ENCODE data around the gene MVB12B. TPM values are rescaled to one million over a fixed set of nuclear protein-coding genes. Genes with fewer than 3 reads are reported as not detected.
A peak's percentile ranks its signal among the peaks of the same experiment; 100 is the strongest.
"Not testable (repeated sequence)": the region's sequence is repeated elsewhere in the genome, so short reads cannot be mapped to it uniquely, and the experiment has no call there.

Gene MVB12B
- 1 to 10 TPM; 7.9 to 9.5 TPM for total RNA-seq

DNA sequence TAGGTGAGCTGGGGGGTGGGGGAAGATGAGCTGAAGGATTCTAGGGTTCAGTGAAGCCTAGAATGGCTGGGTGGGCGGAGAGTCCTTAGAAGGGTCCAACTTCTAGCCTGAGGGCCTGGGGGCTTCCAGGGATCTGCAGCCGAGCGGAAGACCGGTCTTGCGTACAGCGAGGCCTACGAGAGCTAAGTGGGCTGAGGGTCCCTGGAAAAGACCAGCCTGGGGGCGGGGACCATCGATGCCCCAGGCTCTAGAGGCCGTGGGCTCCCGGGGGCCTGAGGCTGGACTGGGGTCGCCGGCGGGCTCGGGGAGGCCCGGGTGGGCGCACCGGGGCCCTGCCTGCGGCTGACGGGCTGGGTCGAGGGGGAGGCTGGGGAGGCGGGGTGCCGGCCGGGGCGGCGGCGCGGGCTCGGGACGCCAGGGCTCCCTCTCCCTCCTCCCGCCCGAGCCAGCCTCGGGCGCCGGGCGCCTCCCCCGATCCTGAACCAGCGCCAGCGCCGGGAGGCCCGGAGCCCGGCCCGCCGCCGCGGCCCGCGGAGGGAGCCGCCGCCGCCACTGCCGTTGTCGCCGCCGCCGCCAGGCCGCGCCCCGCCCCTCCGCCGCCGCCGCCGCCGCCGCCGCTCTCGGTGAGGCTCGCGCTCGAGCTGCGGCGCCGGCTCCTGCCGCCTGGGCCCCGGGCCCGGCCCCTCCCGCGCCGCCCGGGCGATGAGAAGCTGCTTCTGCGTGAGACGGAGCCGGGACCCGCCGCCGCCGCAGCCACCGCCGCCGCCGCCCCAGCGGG, at the start of gene MVB12B:
TSS of gene MVB12B (plus strand) at position 602 of the 778 bp plus-strand sequence. CDS start at position 703, 101 bp downstream.
- peaks cover 37% of the 10 kb centered on the region for H3K4me1 Mint-ChIP-seq
- H3K36me3 Mint-ChIP-seq = peaks cover 7% of the 10 kb centered on the region
- H3K27ac Mint-ChIP-seq = peak within 1 kb of the TSS; percentile 83
- peak; percentile 67 for DNase-seq
- H3K27me3 Mint-ChIP-seq = no peaks in the 10 kb centered on the region
- H3K9me3 Mint-ChIP-seq = peaks cover 8% of the 10 kb centered on the region
- H3K4me3 Mint-ChIP-seq = peak within 1 kb of the TSS; percentile 83

- H3K9me3 Mint-ChIP-seq = peaks cover 4% of the 10 kb centered on the region
Observed at GRCh38 chr9:126283799-126284465, 42.7 kb upstream of the MVB12B start.

GRCh38 chr9:126285652-126286051, 41.0 kb upstream of the MVB12B start:
- H3K4me1 Mint-ChIP-seq, H3K4me3 Mint-ChIP-seq, H3K36me3 Mint-ChIP-seq, H3K27ac Mint-ChIP-seq, H3K9me3 Mint-ChIP-seq, DNase-seq, H3K27me3 Mint-ChIP-seq: not testable (repeated sequence)

More at GRCh38 chr9:126283799-126284465, 42.7 kb upstream of the MVB12B start:
- Mint-ChIP-seq H3K36me3 (no peaks in the 10 kb centered on the region), H3K27ac (no peak overlapping the region), H3K4me3 (no peak overlapping the region), H3K27me3 (peaks cover 4% of the 10 kb centered on the region), H3K4me1 (no peaks in the 10 kb centered on the region)
- DNase-seq = no peak

- Mint-ChIP-seq H3K27ac (no peak overlapping the region), H3K27me3 (no peaks in the 10 kb centered on the region), H3K36me3 (no peaks in the 10 kb centered on the region), H3K9me3 (no peaks in the 10 kb centered on the region), H3K4me1 (no peaks in the 10 kb centered on the region), H3K4me3 (no peak overlapping the region)
- no peak for DNase-seq
Observed at GRCh38 chr9:126287166-126287866, 39.3 kb upstream of the MVB12B start.

DNA sequence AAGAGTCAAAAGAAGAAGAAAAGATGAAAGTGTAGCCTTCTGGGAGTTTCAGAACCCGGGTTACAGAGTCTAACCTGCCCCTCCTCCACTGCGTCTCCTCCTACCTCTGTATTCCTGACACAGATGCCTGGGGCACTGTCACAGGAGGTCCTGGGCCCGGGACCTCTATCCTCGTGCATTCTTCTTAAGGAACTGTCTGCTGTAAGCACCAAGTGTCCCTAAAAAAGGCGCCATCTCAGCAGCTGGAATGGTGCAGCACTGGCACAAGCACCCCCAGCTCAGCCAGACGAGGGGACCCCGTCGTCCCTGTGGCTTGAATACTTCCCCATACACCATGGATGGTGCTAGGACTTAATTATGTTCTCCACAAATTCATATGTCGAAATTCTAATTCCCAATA, 35.8 kb upstream of the MVB12B start:
- no peak overlapping the region for H3K4me3 Mint-ChIP-seq
- no peaks in the 10 kb centered on the region for H3K36me3 Mint-ChIP-seq
- H3K27me3 Mint-ChIP-seq = no peaks in the 10 kb centered on the region
- H3K4me1 Mint-ChIP-seq = no peaks in the 10 kb centered on the region
- no peak for DNase-seq
- no peak overlapping the region for H3K27ac Mint-ChIP-seq
- no peaks in the 10 kb centered on the region for H3K9me3 Mint-ChIP-seq

DNA sequence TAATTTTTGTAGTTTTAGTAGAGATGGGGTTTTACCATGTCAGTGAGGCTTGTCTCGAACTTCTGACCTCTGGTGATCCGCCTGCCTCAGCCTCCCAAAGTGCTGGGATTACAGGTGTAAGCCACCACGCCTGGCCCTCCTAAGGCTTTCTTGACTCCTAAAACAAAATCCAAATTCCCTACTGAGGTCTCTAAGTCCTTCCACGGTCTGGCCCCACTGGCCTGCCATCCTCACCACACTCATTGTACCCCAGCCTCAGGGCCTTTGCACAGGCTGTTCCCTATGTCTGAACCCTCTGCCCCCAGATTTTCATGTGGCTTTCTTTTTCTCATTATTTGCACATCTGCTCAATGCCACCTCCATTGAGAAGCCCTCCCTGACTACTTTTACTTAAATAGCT, 34.7 kb upstream of the MVB12B start:
- no peaks in the 10 kb centered on the region for H3K27me3 Mint-ChIP-seq
- H3K27ac Mint-ChIP-seq = no peak overlapping the region
- no peak for DNase-seq
- no peaks in the 10 kb centered on the region for H3K4me1 Mint-ChIP-seq
- no peak overlapping the region for H3K4me3 Mint-ChIP-seq
- H3K36me3 Mint-ChIP-seq = no peaks in the 10 kb centered on the region
- H3K9me3 Mint-ChIP-seq = no peaks in the 10 kb centered on the region

DNA sequence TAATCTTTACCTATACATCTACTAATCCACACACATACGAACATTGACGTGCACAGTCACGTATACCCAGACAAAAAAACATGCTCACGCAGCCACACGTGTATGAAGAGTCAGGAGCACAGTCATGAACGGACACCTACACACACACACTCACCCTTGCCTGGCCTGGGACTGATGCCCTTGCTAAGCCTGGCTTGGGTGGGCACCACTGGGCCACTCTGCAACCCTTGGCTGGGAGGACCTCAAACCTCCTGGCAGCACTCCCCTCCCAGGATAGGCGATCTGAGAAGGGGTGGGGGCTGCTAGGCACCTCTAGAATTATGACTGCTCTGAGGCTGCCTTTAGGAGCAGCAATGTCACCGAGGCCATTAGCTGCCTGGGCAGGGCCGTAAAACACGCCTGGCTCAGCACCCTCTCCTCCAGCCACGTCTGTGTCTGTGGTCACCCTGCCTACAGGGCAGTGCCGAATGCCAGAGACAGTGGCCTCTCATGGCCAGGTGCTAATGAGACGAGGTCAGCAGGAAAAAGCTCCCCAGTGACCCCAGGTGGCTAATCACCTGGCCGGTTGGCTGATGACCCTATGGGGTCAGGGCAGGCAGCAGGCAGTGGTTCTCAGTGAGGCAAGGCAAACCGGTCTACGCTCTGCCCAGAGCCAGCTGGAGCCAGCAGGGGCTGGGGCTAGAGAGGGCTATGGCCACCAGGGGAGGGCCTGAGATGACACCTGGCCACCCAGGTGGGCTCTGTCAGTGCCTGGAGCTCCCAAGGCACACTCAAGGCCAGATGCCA, 33.7 kb upstream of the MVB12B start:
- Mint-ChIP-seq H3K27ac (no peak overlapping the region), H3K36me3 (no peaks in the 10 kb centered on the region), H3K27me3 (no peaks in the 10 kb centered on the region), H3K4me3 (no peak overlapping the region), H3K9me3 (no peaks in the 10 kb centered on the region), H3K4me1 (no peaks in the 10 kb centered on the region)
- no peak for DNase-seq

DNA sequence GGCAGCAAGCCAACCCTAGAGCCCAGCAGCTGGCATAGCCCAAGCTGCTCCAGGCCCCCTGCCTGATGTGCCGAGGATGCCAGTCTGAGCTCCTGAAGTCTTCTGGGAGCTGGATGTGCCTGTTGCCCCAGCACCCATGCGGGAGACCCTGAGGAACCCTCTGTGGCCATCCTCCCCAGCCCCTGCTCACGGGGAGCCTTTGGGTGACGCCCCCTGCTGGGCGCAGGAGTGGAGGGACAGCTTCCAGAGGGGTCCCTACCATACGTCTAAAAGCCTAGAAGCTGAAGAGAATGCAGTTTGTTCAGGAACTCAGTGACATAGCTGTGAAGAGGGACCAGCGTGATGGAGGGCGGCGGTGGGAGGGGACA, 33.1 kb upstream of the MVB12B start:
- Mint-ChIP-seq H3K36me3 (no peaks in the 10 kb centered on the region), H3K4me3 (no peak overlapping the region), H3K9me3 (no peaks in the 10 kb centered on the region), H3K27me3 (no peaks in the 10 kb centered on the region), H3K4me1 (no peaks in the 10 kb centered on the region), H3K27ac (no peak overlapping the region)
- DNase-seq = no peak

- no peak overlapping the region for H3K4me3 Mint-ChIP-seq
- DNase-seq = no peak
- no peak overlapping the region for H3K27ac Mint-ChIP-seq
- H3K36me3 Mint-ChIP-seq = no peaks in the 10 kb centered on the region
- H3K4me1 Mint-ChIP-seq = no peaks in the 10 kb centered on the region
- no peaks in the 10 kb centered on the region for H3K9me3 Mint-ChIP-seq
- H3K27me3 Mint-ChIP-seq = no peaks in the 10 kb centered on the region
Observed at GRCh38 chr9:126294331-126295081, 32.1 kb upstream of the MVB12B start.

DNA sequence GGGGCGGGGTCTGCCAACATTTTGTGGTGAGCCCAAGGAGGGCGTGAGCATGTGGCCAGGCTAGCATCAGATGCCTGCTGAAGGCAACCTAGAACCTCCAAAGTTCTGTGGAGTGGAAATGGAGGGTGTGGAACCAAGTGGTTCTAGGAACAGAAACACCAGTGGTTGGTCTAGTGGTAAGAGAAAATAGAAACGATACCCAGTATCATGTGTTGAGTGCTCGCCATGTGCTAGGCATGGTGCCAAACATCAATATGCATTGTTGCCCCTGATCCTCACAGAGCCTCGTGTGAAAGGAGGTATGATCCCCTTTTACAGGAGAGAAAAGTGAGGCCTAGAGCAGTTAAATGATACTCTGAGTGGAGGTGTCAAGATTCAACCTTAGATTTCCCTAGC, 31.5 kb upstream of the MVB12B start:
- no peak overlapping the region for H3K27ac Mint-ChIP-seq
- H3K27me3 Mint-ChIP-seq = no peaks in the 10 kb centered on the region
- DNase-seq = no peak
- no peaks in the 10 kb centered on the region for H3K4me1 Mint-ChIP-seq
- H3K36me3 Mint-ChIP-seq = no peaks in the 10 kb centered on the region
- no peak overlapping the region for H3K4me3 Mint-ChIP-seq
- H3K9me3 Mint-ChIP-seq = no peaks in the 10 kb centered on the region

DNA sequence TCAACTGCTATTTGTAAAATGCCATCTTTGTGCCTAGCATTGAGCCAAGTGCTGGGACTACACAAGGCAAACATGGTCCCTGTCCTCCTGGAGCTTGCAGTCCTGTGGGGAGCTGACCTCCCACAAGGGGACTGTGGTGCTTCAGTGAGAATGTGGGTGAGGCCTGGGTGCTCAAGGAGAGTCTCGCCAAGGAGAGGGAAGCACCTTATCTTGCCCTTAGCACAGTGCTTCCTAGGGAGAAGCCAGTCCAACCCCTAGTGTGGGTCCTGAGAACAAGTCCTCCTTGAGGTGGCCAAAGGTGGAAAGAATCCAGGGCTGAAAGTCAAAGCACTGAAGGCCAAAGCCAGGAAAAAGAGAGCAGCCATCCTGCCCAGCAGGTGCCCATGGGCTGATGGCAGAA, 31.1 kb upstream of the MVB12B start:
- Mint-ChIP-seq H3K4me1 (no peaks in the 10 kb centered on the region), H3K9me3 (no peaks in the 10 kb centered on the region), H3K36me3 (no peaks in the 10 kb centered on the region), H3K27ac (no peak overlapping the region), H3K4me3 (no peak overlapping the region), H3K27me3 (no peaks in the 10 kb centered on the region)
- DNase-seq = no peak

- H3K4me1 Mint-ChIP-seq = no peaks in the 10 kb centered on the region
- no peak overlapping the region for H3K4me3 Mint-ChIP-seq
- DNase-seq = no peak
- H3K9me3 Mint-ChIP-seq = no peaks in the 10 kb centered on the region
- H3K36me3 Mint-ChIP-seq = no peaks in the 10 kb centered on the region
- H3K27ac Mint-ChIP-seq = no peak overlapping the region
- no peaks in the 10 kb centered on the region for H3K27me3 Mint-ChIP-seq
Observed at GRCh38 chr9:126295936-126296600, 30.6 kb upstream of the MVB12B start.

GRCh38 chr9:126296687-126297086, 29.9 kb upstream of the MVB12B start:
- Mint-ChIP-seq H3K27me3 (no peaks in the 10 kb centered on the region), H3K36me3 (no peaks in the 10 kb centered on the region), H3K9me3 (no peaks in the 10 kb centered on the region), H3K4me1 (no peaks in the 10 kb centered on the region), H3K4me3 (no peak overlapping the region), H3K27ac (no peak overlapping the region)
- no peak for DNase-seq

DNA sequence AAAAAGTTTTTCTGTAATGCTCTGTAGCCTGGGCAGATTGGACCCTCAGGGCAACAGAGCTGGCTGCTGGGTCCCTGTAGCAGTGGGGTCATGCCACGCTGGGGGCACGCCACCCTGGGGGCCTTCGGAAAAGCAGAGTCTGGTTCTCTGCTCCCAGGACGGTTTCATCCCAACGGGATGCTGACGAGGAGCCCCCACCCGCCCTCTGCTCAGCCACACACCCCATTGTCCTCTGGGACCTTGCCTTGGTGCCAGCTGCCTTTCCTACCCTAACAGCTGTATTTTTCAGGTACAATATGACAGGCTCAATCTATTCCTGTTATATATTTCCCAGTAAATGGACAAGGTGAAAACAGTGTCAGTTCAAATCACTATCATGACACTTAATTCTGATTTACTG, 29.0 kb upstream of the MVB12B start:
- Mint-ChIP-seq H3K4me1 (peaks cover 2% of the 10 kb centered on the region), H3K36me3 (no peaks in the 10 kb centered on the region), H3K4me3 (no peak overlapping the region), H3K9me3 (no peaks in the 10 kb centered on the region), H3K27ac (no peak overlapping the region), H3K27me3 (no peaks in the 10 kb centered on the region)
- DNase-seq = no peak

Data from activated naive CD8-positive, alpha-beta T cell treated with anti-CD3 and anti-CD28 coated beads for 36 hours (primary cell).